Raji (cell line): ENCODE data around the gene PALLD.

Experiments used
- POLR2A ChIP-seq: IDR thresholded peaks from 2 replicates; pipeline ENCODE4 v1.6.1; 2011; ENCODE audit warnings: low read depth, low read length, control low read depth; ENCODE audit not compliant: insufficient read depth

PALLD gene

GRCh38 chr4:168631241-168632162 lies 134.7 kb downstream of the PALLD start:
- TF ChIP-seq POLR2A: no peak

- TF ChIP-seq POLR2A: no peak
Observed at GRCh38 chr4:168632301-168632725, 135.5 kb downstream of the PALLD start.

- TF ChIP-seq POLR2A: no peak
Observed at GRCh38 chr4:168633064-168633463, 136.2 kb downstream of the PALLD start.

GRCh38 chr4:168633496-168633895 lies 136.6 kb downstream of the PALLD start:
- TF ChIP-seq POLR2A: no peak

GRCh38 chr4:168634276-168634802 lies 137.5 kb downstream of the PALLD start:
- no peak for TF ChIP-seq POLR2A

- no peak for TF ChIP-seq POLR2A
Observed at GRCh38 chr4:168636040-168636439, 139.2 kb downstream of the PALLD start.

GRCh38 chr4:168636506-168637196 lies 139.8 kb downstream of the PALLD start:
- TF ChIP-seq POLR2A: no peak

- TF ChIP-seq POLR2A: no peak
Observed at GRCh38 chr4:168637872-168638756, 141.3 kb downstream of the PALLD start.

GRCh38 chr4:168639914-168640313 lies 143.1 kb downstream of the PALLD start:
- TF ChIP-seq POLR2A: no peak

GRCh38 chr4:168641811-168642140 lies 144.9 kb downstream of the PALLD start:
- no peak for TF ChIP-seq POLR2A

- no peak for TF ChIP-seq POLR2A
Observed at GRCh38 chr4:168642591-168642990, 145.7 kb downstream of the PALLD start.

- no peak for TF ChIP-seq POLR2A
Observed at GRCh38 chr4:168643111-168643795, 146.4 kb downstream of the PALLD start.

GRCh38 chr4:168643796-168644159 lies 146.9 kb downstream of the PALLD start:
- no peak for TF ChIP-seq POLR2A

- TF ChIP-seq POLR2A: no peak
Observed at GRCh38 chr4:168646001-168646768, 149.3 kb downstream of the PALLD start.
